Esophagus squamous epithelium (tissue), 5 donors: ENCODE measurements around the gene ZFYVE28. TPM values are rescaled to one million over a fixed set of nuclear protein-coding genes. Genes with fewer than 3 reads are reported as not detected.

ENCODE experiments used
- DNase-seq: peaks from one replicate; lab custom pipeline; 2025; lab: John Stamatoyannopoulos, UW
- H3K27ac ChIP-seq, 4 donors: fragments of 200-600 bp; sonication (generic); one replicate each; pipeline ENCODE4 v1.5.1; 2016 to 2019; ENCODE audit warnings: mild to moderate bottlenecking in 1 of 4
- H3K27me3 ChIP-seq, 4 donors: fragments of 200-600 bp; sonication (generic); 1 replicate in 3 of 4; 2 replicates in 1 of 4; pipeline versions ENCODE4 v1.5.1 to v1.6.0; 2017 to 2021; ENCODE audit warnings: antibody characterized with exemption in 1 of 4
- H3K36me3 ChIP-seq, 3 donors: fragments of 200-600 bp; sonication (generic); one replicate each; pipeline ENCODE4 v1.5.1; 2016 to 2019
- H3K4me1 ChIP-seq, 3 donors: fragments of 200-600 bp; sonication (generic); one replicate each; pipeline ENCODE4 v1.5.1; 2017 to 2019
- H3K4me3 ChIP-seq, 4 donors: fragments of 200-600 bp; sonication (generic); 1 replicate in 3 of 4; 2 replicates in 1 of 4; pipeline ENCODE4 v1.5.1; 2016 to 2019; ENCODE audit warnings: mild to moderate bottlenecking in 2 of 4, moderate library complexity in 1 of 4
- H3K9me3 ChIP-seq, 3 donors: fragments of 200-600 bp; sonication (generic); one replicate each; pipeline ENCODE4 v1.5.1; 2016 to 2019
- POLR2A ChIP-seq, 4 donors: fragments of 450-650 bp; IDR thresholded peaks; one replicate each; pipeline ENCODE4 v1.6.1; 2017; ENCODE audit warnings: antibody characterized with exemption in 4 of 4, mild to moderate bottlenecking in 4 of 4, moderate library complexity in 3 of 4
- WGBS, 2 donors: methylation state at CpG; one replicate each; pipeline ENCODE4 v1.1.5; 2018; 5-methylcytosine and 5-hydroxymethylcytosine counted together
- intact Hi-C: fragments of 100-400 bp; cut with DNase I; formaldehyde crosslinking; loops from one replicate; pipeline ENCODE4 v1.15.0; 2022
- total RNA-seq, 4 donors: library from RNA; depleted of rRNA; stranded (reverse); fragments of >200 nt; gene quantifications; one replicate each; pipeline ENCODE4 v1.1.0, GENCODE V29; 2016
- TF ChIP-seq, protein P1 (sequence below), 6 experiments: fragments of 450-650 bp in 4 of 6; fragments of 200-600 bp in 2 of 6; sonication (generic) in 2 of 6; IDR thresholded peaks; one replicate each; pipeline ENCODE4 v1.5.1; 2016 to 2019; ENCODE audit warnings: antibody characterized with exemption in 6 of 6, mild to moderate bottlenecking in 4 of 6, moderate library complexity in 4 of 6
- donor health status: DM: yes; HTN: yes; CAD: no.

Gene ZFYVE28
- total RNA-seq, 4 donors from 2014 or later: 5.1 to 8.5 (median 8.2) TPM

DNA sequence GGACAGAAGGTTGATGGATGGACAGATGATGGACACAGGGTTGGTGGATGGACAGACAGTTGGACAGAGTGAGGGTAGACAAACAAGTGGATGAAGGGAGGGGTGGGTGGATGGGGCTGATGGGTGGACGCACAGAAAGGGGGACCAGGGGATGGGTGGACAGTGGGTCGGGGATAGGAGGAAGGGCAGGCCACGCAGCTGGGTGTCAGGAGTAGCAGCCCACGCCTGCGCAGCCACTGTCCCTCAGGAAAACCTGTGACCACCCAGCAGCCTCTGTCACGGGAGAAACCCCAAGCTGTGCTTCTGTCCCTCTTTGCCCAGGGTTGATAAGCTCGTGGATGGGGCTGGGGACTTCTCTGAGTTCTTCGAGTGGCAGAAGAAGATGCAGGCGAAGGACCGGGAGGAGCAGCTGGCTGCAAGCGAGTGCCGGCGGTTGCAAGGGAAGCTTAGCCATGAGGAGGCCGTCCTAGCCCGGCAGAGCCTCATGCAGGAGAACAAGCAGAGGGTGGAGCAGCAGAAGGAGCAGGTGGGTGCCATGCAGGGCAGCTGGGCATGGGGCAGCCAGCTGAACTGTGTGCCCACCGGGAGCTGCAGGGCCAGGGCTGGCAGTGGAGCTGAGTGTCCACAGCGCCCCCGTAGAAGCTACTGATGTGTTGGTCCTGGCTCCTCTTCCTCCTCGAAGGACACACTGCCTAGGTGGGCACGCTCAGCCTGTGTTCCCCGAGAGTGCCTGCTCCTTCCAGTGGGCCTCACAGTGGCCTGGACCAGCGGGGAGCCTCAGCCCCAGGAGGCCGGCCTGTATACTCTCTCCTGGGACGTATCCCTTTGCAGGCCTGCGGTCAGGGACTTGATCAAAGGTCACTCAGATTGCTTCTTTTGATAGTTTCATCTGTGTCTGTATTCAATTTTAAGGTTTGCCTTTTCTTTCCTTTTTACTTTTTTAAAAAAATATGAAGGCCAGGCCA lies 33.7 kb upstream of the ZFYVE28 start:
- H3K36me3 ChIP-seq: no peaks in the 10 kb centered on the region
- intact Hi-C loops: no loop called here
- WGBS, 2 donors: 76 to 84% methylated on average over 14 to 21 of the region's 25 CpGs
- H3K27me3 ChIP-seq: no peaks in the 10 kb centered on the region
- TF ChIP-seq, protein P1, sequence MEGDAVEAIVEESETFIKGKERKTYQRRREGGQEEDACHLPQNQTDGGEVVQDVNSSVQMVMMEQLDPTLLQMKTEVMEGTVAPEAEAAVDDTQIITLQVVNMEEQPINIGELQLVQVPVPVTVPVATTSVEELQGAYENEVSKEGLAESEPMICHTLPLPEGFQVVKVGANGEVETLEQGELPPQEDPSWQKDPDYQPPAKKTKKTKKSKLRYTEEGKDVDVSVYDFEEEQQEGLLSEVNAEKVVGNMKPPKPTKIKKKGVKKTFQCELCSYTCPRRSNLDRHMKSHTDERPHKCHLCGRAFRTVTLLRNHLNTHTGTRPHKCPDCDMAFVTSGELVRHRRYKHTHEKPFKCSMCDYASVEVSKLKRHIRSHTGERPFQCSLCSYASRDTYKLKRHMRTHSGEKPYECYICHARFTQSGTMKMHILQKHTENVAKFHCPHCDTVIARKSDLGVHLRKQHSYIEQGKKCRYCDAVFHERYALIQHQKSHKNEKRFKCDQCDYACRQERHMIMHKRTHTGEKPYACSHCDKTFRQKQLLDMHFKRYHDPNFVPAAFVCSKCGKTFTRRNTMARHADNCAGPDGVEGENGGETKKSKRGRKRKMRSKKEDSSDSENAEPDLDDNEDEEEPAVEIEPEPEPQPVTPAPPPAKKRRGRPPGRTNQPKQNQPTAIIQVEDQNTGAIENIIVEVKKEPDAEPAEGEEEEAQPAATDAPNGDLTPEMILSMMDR (IDR thresholded peaks at IDR 0.05): no peak
- TF ChIP-seq POLR2A (IDR thresholded peaks at IDR 0.05): no peak
- H3K4me1 ChIP-seq: no peaks in the 10 kb centered on the region
- H3K9me3 ChIP-seq: no peaks in the 10 kb centered on the region
- H3K4me3 ChIP-seq: no peak overlapping the region
- no peak for DNase-seq
- no peak overlapping the region for H3K27ac ChIP-seq

DNA sequence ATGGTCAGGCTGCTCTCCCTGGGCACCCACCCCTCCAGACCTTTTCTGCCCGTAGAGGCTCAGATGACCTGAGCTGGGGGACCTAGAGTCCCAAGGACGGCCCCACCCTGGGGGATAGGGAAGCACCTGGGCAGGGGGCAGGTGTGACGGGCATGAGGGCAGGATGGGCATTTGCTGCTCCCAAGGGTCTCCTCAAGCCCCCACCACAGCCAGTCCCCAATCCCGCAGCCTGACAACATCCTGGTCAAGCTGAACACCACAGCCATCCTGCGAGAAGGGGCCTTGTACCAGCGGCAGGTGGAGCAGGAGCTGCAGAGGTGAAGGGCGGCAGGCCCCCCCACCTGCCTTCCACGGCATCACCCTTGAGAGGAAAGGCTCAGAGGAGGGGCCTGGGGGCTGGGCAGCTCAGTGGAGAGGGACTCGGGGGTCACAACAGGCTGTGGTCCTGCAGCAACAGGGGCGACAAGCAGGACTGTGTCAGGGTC lies 32.6 kb upstream of the ZFYVE28 start:
- no peaks in the 10 kb centered on the region for H3K27me3 ChIP-seq
- 75 to 89% methylated on average over 2 to 4 of the region's 10 CpGs for WGBS, 2 donors
- DNase-seq: no peak
- H3K36me3 ChIP-seq: no peaks in the 10 kb centered on the region
- H3K4me3 ChIP-seq: no peak overlapping the region
- no peak overlapping the region for H3K27ac ChIP-seq
- no peaks in the 10 kb centered on the region for H3K4me1 ChIP-seq
- no peaks in the 10 kb centered on the region for H3K9me3 ChIP-seq
- intact Hi-C loops: no loop called here
- TF ChIP-seq POLR2A (IDR thresholded peaks at IDR 0.05): no peak
- TF ChIP-seq, protein P1 (IDR thresholded peaks at IDR 0.05): no peak

DNA sequence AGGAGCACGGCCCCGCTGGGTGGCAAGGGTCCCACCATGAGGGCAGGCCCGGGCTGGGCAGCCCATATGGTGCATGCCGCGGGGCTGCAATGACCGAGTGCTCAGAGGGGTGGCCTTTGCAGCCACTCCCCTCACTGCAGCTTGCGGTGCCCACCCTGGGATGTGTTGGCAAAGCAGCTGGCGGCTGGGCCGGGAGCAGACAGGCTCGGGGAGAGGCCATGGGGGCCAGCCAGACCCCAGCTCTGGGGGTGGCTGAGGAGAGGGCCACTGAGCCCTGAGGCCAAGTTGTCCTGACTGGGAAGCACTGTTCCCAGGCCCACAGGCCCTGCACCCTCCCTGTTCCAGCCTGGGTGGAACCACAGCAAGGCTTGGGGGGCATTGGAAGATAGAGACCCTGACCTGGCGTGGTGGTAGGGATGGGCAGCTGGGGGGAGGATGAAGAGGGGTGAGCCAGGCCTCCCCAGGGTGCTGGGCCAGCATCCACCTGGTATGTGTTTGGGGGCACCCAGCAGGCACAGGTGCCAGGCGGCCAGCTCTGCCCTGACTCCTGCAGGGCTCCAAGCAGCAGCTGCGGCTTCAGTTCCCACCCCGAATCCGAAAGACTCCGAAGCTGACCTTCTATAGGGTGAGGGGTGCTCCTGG lies 32.1 kb upstream of the ZFYVE28 start:
- no peaks in the 10 kb centered on the region for H3K27me3 ChIP-seq
- DNase-seq: no peak
- no peaks in the 10 kb centered on the region for H3K36me3 ChIP-seq
- 53 to 79% methylated on average over 5 to 7 of the region's 16 CpGs for WGBS, 2 donors
- H3K9me3 ChIP-seq: no peaks in the 10 kb centered on the region
- TF ChIP-seq, protein P1 (IDR thresholded peaks at IDR 0.05): no peak
- no peak for TF ChIP-seq POLR2A (IDR thresholded peaks at IDR 0.05)
- intact Hi-C loops: no loop called here
- H3K27ac ChIP-seq: no peak overlapping the region
- H3K4me3 ChIP-seq: no peak overlapping the region
- H3K4me1 ChIP-seq: no peaks in the 10 kb centered on the region

DNA sequence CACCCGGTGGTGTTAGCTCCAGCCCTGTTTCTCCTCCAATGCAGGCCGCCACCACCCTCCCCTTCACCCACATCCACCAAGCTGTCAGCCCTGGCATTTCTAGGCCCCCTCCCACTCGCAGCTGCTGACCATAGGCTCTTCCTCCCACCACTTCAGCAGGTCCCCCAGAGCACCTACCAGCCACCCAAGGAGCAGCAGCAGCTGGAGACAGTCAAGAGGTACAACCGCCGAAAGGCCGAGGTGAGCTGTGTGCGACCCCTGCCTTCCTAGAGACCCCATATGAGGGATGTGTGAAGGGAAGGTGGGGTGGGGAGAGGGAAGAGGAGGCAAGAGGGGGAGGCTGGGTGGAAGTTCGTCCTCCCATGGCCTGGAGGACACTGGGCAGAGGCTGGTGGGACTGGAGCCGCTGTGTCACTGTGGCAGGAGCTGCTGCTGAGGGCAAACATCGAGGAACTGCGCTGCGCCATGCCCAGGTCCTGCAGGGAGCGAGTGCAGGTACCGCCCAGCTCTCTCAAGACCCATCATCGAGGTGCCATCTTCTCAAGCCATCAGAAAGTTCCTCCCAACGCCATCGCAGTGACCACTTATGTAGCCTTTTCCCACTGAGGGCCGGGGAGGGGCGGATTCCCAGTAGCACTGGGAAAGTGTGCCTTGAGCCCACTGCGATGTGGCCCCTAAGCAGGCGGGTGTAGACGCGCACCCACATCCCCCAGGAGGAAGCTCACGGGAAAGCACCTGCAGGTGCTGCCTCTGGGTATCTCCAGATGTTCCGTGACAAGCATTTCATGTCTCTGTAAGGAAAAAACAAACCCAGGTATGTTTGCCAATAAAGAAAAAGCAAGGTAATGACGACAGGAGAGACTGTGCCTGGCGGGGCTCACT lies 31.3 kb upstream of the ZFYVE28 start:
- Histone ChIP-seq H3K27ac (no peak overlapping the region), H3K9me3 (no peaks in the 10 kb centered on the region), H3K27me3 (no peaks in the 10 kb centered on the region), H3K36me3 (no peaks in the 10 kb centered on the region), H3K4me3 (no peak overlapping the region), H3K4me1 (no peaks in the 10 kb centered on the region)
- TF ChIP-seq, protein P1 (IDR thresholded peaks at IDR 0.05): no peak
- TF ChIP-seq POLR2A (IDR thresholded peaks at IDR 0.05): no peak
- 78 to 84% methylated on average over 5 to 13 of the region's 27 CpGs for WGBS, 2 donors
- DNase-seq: no peak
- intact Hi-C loops: loop anchor here (10.0 kb wide), 1 partner anchor 225 kb away; no protein-coding TSS in a partner anchor
